Panc1 (cell line): ENCODE data around the gene ARG2. TPM values are rescaled to one million over a fixed set of nuclear protein-coding genes. Genes with fewer than 3 reads are reported as not detected.

Experiments
- ATAC-seq: fragments of 200-7000 bp; cut with Tn5 transposase; 2 replicates; pipeline ENCODE4 v1.9.1; 2020; ENCODE audit warnings: mild to moderate bottlenecking, moderate library complexity
- BruUV-seq: library from RNA; stranded (reverse); fragments of 400-500 nt; replicated peaks from 2 replicates; lab custom pipeline; 2021; lab: Mats Ljungman, UMichigan
- CTCF ChIA-PET: fragments of 300-600 bp; sonication (Branson Sonifier 250); formaldehyde crosslinking; loops from one replicate; lab custom pipeline; 2022; ENCODE audit warnings: antibody characterized with exemption; lab: Charles Lee
- POLR2A ChIA-PET: fragments of 300-600 bp; sonication (Branson Sonifier 250); formaldehyde crosslinking; loops from one replicate; lab custom pipeline; 2022; ENCODE audit warnings: antibody characterized with exemption; lab: Charles Lee
- DNase-seq: peaks from one replicate; pipeline ENCODE4 v3.0.0-alpha.2; 2010; ENCODE audit warnings: low read depth, low spot score
- H3K27ac ChIP-seq: 2 replicates; pipeline ENCODE4 v1.5.1; 2011; ENCODE audit warnings: mild to moderate bottlenecking, low read length, inconsistent platforms
- H3K27me3 ChIP-seq: fragments of 200-500 bp; sonication (Bioruptor generic); 2 replicates; pipeline ENCODE4 v1.6.0; 2014; ENCODE audit warnings: low read length, inconsistent platforms; ENCODE audit not compliant: control insufficient read depth, insufficient read depth
- H3K36me3 ChIP-seq: fragments of 200-500 bp; sonication (Bioruptor generic); 2 replicates; pipeline ENCODE4 v1.5.1; 2014; ENCODE audit warnings: inconsistent platforms, mild to moderate bottlenecking, low read length, moderate library complexity; ENCODE audit not compliant: control insufficient read depth, insufficient read depth
- H3K4me1 ChIP-seq: 2 replicates; pipeline ENCODE4 v1.5.1; 2011; ENCODE audit warnings: inconsistent platforms, mild to moderate bottlenecking, low read length, moderate library complexity; ENCODE audit not compliant: control insufficient read depth, insufficient read depth
- H3K4me3 ChIP-seq, 2 experiments: 2 replicates each; pipeline ENCODE4 v1.5.1; 2011 to 2012; ENCODE audit warnings: low read depth in 2 of 2, low read length in 2 of 2, mild to moderate bottlenecking in 2 of 2, inconsistent platforms in 1 of 2, moderate library complexity in 1 of 2
- H3K9me3 ChIP-seq: fragments of 200-500 bp; sonication (Bioruptor generic); 2 replicates; pipeline ENCODE4 v1.5.1; 2014; ENCODE audit warnings: low read depth, mild to moderate bottlenecking, inconsistent platforms, low read length, moderate library complexity; ENCODE audit not compliant: control insufficient read depth, insufficient read depth
- POLR2AphosphoS5 ChIP-seq: IDR thresholded peaks from 2 replicates; pipeline ENCODE4 v1.6.1; 2012; ENCODE audit warnings: mild to moderate bottlenecking, low read depth, low read length, moderate library complexity
- SIN3A ChIP-seq: IDR thresholded peaks from 2 replicates; pipeline ENCODE4 v1.6.1; 2012; ENCODE audit warnings: low read depth, mild to moderate bottlenecking, low read length, moderate library complexity, borderline replicate concordance; ENCODE audit not compliant: insufficient read depth
- TCF7L2 ChIP-seq: IDR thresholded peaks from 2 replicates; pipeline ENCODE4 v1.6.1; 2011; ENCODE audit warnings: mild to moderate bottlenecking, low read depth, low read length, inconsistent platforms
- in situ Hi-C: cut with HindIII; loops from 2 replicates; pipeline ENCODE4 v1.10.0; 2016; ENCODE audit warnings: low sequenced_read_pairs, low pct_unique_long_range_greater_than_20kb
- intact Hi-C: fragments of 100-400 bp; cut with micrococcal nuclease; formaldehyde crosslinking; loops from one replicate; pipeline ENCODE4 v1.10.0; 2022; ENCODE audit not compliant: unreplicated experiment
- total RNA-seq: library from RNA; stranded (reverse); gene quantifications from one replicate; pipeline ENCODE4 v1.2.1, GENCODE V29; 2021; ENCODE audit not compliant: unreplicated experiment
- TF ChIP-seq, protein P1 (sequence below): fragments of 450-650 bp; IDR thresholded peaks from 2 replicates; pipeline ENCODE4 v1.5.1; 2017; ENCODE audit warnings: mild to moderate bottlenecking
- TF ChIP-seq, protein P2 (sequence below), 2 experiments: IDR thresholded peaks; 2 replicates each; pipeline ENCODE4 v1.6.1; 2011 to 2012; ENCODE audit warnings: low read depth in 2 of 2, control low read depth in 1 of 2, low read length in 1 of 2, mild to moderate bottlenecking in 1 of 2, moderate library complexity in 1 of 2; ENCODE audit not compliant: insufficient read depth in 1 of 2

ARG2 gene
- total RNA-seq, 1 experiment from 2014 or later, result 1.1 TPM

DNA sequence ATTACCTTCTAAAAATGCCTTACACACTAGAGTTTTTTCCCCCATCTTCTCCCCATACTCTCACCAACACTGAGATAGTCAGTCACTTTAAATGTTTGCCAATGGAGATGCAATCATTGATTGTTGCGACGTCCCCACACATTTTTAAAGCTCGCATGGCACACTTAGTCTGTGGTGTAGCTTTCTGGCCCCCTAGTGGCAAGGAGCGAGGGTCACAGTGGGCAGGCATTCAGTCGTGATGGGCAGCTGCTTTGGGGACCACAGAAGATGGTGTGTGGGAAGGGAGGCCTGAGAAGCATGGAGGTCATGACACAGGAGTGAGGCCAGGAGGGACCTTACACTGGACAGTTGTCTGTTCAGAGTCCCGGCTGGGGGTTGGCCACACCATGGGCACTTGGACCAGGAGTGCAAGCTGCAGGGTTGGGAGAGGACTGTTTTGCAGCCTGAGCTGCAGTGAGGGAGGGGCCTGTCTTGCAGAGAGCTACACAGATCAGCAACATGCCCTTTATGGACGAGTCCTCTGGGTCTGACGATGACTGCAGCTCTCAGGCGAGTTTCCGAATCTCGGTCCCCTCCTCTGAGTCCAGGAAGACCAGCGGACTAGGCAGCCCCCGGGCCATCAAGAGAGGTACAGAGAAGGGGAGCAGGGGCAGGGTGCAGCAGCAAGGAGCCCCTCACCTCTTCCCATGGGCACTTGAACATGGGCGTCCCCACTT is 48.3 kb upstream of the ARG2 start:
- no peaks in the 10 kb centered on the region for H3K36me3 ChIP-seq
- DNase-seq (peak; percentile 30), ATAC-seq (peak; percentile 95)
- no peak for TF ChIP-seq POLR2AphosphoS5
- TF ChIP-seq, protein P1, sequence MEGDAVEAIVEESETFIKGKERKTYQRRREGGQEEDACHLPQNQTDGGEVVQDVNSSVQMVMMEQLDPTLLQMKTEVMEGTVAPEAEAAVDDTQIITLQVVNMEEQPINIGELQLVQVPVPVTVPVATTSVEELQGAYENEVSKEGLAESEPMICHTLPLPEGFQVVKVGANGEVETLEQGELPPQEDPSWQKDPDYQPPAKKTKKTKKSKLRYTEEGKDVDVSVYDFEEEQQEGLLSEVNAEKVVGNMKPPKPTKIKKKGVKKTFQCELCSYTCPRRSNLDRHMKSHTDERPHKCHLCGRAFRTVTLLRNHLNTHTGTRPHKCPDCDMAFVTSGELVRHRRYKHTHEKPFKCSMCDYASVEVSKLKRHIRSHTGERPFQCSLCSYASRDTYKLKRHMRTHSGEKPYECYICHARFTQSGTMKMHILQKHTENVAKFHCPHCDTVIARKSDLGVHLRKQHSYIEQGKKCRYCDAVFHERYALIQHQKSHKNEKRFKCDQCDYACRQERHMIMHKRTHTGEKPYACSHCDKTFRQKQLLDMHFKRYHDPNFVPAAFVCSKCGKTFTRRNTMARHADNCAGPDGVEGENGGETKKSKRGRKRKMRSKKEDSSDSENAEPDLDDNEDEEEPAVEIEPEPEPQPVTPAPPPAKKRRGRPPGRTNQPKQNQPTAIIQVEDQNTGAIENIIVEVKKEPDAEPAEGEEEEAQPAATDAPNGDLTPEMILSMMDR, result peak; percentile 88
- no TSS peak for BruUV-seq
- CTCF ChIA-PET, result interaction anchor here (0.6 to 4.4 kb wide), 13 partner anchors 8 to 144 kb away, joined by 3 to 51 read pairs (median 4); no protein-coding TSS in a partner anchor
- in situ Hi-C loops (no loop called here), intact Hi-C loops (loop anchor here (1.0 to 5.0 kb wide), 2 partner anchors 44 to 144 kb away; no protein-coding TSS in a partner anchor)
- H3K9me3 ChIP-seq, result no peaks in the 10 kb centered on the region
- no peak overlapping the region for H3K27ac ChIP-seq
- H3K4me3 ChIP-seq, result no peak overlapping the region
- no peaks in the 10 kb centered on the region for H3K4me1 ChIP-seq
- H3K27me3 ChIP-seq, result no peaks in the 10 kb centered on the region
- POLR2A ChIA-PET, result no interaction called here

DNA sequence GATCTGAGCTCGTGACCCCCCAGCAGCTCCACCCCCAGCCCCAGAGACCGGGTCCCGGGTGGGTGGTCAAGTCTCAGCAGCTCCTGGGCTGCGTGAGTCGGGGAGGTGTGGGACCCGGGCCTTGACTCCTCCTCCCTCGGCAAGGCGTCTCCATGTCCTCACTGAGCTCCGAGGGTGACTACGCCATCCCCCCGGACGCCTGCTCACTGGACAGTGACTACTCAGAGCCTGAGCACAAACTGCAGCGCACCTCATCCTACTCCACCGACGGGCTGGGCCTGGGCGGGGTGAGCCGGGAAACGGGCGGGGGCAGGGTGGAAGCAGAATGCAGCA is 47.8 kb upstream of the ARG2 start:
- Histone ChIP-seq H3K36me3 (no peaks in the 10 kb centered on the region), H3K4me1 (no peaks in the 10 kb centered on the region), H3K9me3 (no peaks in the 10 kb centered on the region), H3K4me3 (no peak overlapping the region), H3K27ac (no peak overlapping the region), H3K27me3 (no peaks in the 10 kb centered on the region)
- POLR2A ChIA-PET, result no interaction called here
- in situ Hi-C loops (no loop called here), intact Hi-C loops (loop anchor here (1.0 to 5.0 kb wide), 2 partner anchors 45 to 145 kb away; no protein-coding TSS in a partner anchor)
- TF ChIP-seq POLR2AphosphoS5, result no peak
- no peak for TF ChIP-seq SIN3A
- no peak for TF ChIP-seq TCF7L2
- TF ChIP-seq, protein P2, sequence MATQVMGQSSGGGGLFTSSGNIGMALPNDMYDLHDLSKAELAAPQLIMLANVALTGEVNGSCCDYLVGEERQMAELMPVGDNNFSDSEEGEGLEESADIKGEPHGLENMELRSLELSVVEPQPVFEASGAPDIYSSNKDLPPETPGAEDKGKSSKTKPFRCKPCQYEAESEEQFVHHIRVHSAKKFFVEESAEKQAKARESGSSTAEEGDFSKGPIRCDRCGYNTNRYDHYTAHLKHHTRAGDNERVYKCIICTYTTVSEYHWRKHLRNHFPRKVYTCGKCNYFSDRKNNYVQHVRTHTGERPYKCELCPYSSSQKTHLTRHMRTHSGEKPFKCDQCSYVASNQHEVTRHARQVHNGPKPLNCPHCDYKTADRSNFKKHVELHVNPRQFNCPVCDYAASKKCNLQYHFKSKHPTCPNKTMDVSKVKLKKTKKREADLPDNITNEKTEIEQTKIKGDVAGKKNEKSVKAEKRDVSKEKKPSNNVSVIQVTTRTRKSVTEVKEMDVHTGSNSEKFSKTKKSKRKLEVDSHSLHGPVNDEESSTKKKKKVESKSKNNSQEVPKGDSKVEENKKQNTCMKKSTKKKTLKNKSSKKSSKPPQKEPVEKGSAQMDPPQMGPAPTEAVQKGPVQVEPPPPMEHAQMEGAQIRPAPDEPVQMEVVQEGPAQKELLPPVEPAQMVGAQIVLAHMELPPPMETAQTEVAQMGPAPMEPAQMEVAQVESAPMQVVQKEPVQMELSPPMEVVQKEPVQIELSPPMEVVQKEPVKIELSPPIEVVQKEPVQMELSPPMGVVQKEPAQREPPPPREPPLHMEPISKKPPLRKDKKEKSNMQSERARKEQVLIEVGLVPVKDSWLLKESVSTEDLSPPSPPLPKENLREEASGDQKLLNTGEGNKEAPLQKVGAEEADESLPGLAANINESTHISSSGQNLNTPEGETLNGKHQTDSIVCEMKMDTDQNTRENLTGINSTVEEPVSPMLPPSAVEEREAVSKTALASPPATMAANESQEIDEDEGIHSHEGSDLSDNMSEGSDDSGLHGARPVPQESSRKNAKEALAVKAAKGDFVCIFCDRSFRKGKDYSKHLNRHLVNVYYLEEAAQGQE (IDR thresholded peaks at IDR 0.05; ENCODE audit: insufficient read depth in 1 of 2, low read depth in 2 of 2, low read length in 1 of 2), result no peak
- TF ChIP-seq, protein P1, result no peak
- no TSS peak for BruUV-seq
- no peak for ATAC-seq
- CTCF ChIA-PET, result interaction anchor here (0.7 to 4.4 kb wide), 7 partner anchors 7 to 145 kb away, joined by 3 to 51 read pairs (median 3); no protein-coding TSS in a partner anchor
- no peak for DNase-seq
